Left renal pelvis (tissue), 4 donors: ENCODE data around the gene FICD. TPM values are rescaled to one million over a fixed set of nuclear protein-coding genes. Genes with fewer than 3 reads are reported as not detected.

Experiments used
- DNase-seq, 4 donors: peaks; one replicate each; pipeline ENCODE4 v3.0.0-alpha.2; 2013; ENCODE audit warnings: low read depth in 4 of 4, low spot score in 3 of 4
- polyA plus RNA-seq, 4 donors: library from polyadenylated mRNA; unstranded; fragments of 120-200 nt; gene quantifications; one replicate each; pipeline ENCODE4 v1.2.1, GENCODE V29; 2013; ENCODE audit not compliant: insufficient read length in 4 of 4

The FICD gene
- polyA plus RNA-seq, 4 donors: 3.9 to 4.3 (median 3.9) TPM

DNA sequence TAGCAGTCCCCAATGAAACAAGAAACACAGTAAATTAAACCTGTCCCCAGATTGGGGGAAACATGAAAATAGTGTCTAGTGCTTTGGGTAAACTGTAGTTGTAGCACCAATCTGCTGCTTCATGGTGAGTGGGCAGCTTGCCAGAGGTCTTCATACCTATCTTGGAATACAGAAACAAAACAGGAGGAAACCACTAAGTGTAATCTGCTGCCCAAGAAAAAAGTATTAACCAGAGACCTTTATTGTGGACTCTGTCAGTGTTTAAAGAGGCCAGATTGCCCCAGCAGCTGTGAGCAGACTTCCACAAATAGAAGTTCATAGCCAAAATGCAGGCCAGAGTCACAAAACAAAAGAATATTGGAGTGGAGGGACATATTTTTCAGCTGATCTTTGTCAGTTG, 49.6 kb downstream of the FICD start:
- no peak for DNase-seq

- DNase-seq: no peak
Measured at GRCh38 chr12:108565146-108565545, 50.1 kb downstream of the FICD start.

DNA sequence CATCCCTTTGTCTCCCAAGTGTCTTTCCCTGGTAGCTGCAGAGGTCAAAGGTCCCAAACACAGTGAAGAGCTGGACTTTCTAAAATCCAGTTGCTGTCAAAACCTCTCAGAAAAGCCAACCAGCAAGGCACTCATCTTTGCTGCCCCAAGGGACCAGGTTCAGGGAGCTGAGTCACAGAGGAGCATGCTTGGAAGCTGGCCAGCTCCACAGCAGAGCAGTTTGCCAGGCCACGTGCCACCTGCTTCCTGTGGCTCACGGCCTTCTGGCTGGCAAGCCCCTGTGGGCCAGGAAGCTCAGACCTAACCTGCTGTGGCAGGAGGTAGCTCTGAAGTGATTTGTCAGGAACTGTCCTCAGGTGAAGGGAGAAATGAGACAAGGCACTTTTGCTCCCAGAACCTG, 50.9 kb downstream of the FICD start:
- DNase-seq: no peak

DNA sequence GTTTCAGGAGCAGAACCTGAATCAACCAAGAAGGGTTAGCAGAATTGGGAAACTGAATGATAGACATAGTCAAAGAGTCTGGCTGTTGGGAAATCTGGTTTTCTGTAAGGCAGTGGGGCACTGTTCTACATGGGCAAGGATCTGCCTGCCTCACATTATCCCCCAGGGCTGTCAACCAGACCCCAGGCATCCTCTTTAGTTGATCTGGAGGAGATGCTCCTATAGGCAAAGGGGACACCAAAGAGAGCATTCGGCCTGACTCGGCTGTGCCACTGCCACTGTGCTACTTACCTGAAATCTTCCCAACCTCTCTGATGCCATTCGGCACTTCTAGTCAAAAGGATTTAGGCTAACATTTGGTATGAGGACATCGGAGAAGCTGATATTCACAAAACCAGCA, 51.4 kb downstream of the FICD start:
- no peak for DNase-seq

DNA sequence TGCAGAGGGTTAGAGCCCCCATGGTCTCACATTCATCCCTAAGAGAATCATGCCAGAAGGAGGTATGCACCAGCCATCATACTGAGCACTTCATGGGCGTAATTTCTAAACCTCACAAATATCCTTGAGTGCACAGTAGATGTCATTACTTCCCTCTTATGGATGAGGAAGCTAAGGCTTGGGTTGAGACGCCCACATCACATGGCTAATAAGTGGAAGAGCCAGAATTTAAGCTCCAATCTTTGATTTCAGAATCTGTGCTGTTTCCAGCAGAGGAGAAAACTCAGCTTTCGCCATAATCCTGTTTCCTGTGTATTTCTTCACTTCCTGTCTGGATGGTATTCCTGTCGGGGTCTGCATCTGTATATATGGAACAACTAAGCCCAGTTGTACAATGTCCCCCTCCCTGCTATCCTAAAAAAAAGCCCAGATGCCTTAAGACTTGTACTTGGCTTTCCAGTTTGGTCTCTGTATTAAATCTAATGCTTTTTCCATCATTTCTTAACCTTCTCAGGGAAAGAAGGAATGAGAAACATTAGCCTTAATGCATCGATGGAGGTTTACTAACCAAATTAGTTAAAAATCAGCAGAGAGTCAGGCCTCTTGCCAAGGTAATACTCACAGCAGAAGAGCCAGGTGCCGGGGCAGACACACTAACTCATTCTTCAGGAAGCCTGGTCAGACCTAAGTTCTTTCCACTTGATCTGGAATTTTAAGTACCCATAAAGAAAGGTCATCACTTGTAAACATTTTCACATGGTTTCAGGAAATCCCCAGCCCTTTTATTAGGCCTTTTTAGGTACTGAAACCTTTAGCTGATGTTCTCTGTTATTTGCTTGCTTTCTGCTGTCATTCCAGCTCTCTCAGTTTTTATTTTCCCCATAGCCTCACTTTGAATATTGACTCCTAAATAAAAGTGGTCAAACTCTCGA, 52.6 kb downstream of the FICD start:
- no peak for DNase-seq

DNA sequence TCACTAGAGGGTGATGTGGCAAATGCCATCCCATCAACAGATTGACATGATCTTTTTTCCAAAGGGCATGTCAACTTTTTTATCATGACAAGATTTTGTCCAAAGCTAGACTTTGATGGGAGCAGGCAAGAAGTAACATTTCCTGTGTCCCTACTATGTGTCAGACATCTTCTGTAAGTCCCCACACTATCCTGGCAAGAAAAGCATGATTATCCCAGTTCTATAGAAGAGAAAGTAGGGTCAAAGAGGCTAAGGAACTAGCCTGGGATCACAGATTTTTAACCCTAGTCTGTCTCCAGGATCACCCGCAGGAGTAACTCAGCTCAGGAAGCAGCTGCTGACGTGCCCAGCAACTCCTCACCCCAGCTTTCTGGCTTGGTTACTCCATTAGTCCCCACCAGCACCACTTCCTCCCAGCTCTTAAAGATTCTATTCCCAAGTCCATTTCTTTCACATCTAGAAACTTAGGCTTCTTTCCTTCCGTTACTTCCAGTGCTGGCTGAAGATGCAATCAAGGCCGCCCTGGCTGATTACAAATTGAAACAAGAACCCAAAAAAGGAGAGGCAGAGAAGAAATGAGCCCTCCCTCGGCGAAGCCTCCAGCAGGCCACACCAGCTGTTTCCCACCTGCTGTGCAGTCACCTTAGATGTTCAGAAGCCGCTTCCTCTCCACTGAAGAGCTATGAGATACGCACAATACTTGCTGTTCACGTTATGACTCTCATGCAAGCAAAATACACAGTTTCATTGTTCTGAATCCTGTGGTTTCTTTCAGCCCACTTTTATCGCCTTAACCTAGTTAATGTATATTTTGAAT, 53.5 kb downstream of the FICD start:
- DNase-seq: no peak

Other genes starting within 250 kb of the FICD start
- 1 to 10 TPM; 3.6 to 9.0 (median 6.0) TPM for gene CMKLR1, start 176.0 kb upstream of the FICD start, polyA plus RNA-seq
- gene SART3, start 45.9 kb downstream of the FICD start, polyA plus RNA-seq: 10 to 100 TPM; 49.4 to 67.8 (median 56.7) TPM
- gene ISCU, start 47.3 kb downstream of the FICD start, polyA plus RNA-seq: 100 to 1,000 TPM in 3 of 4 donors, 10 to 100 TPM in 1; 90.7 to 125 (median 110) TPM
- 100 to 1,000 TPM in 1 of 4 donors, 10 to 100 TPM in 3; 20.5 to 102 (median 23.9) TPM for gene TMEM119, start 82.8 kb downstream of the FICD start, polyA plus RNA-seq
- 1 to 10 TPM; 2.2 to 4.7 (median 2.3) TPM for gene SELPLG, start 118.6 kb downstream of the FICD start, polyA plus RNA-seq
- 10 to 100 TPM; 54.6 to 73.5 (median 65.8) TPM for gene CORO1C, start 216.2 kb downstream of the FICD start, polyA plus RNA-seq